ENCODE results near the gene DTNB.
"Not testable (repeated sequence)": the region's sequence is repeated elsewhere in the genome, so short reads cannot be mapped to it uniquely, and the experiment has no call there.

Gene DTNB

GRCh38 chr2:25411753-25412152, 261.6 kb downstream of the DTNB start:
- DNase-seq (ENCODE audit: extremely low read depth, low read depth): no peak
- no peak for TF ChIP-seq CTCF (IDR thresholded peaks at IDR 0.05; ENCODE audit: low read depth, low read length)

GRCh38 chr2:25411281-25411680, 262.1 kb downstream of the DTNB start:
- DNase-seq (ENCODE audit: extremely low read depth, low read depth): no peak
- no peak for TF ChIP-seq CTCF (IDR thresholded peaks at IDR 0.05; ENCODE audit: low read depth, low read length)

- no peak for TF ChIP-seq CTCF (IDR thresholded peaks at IDR 0.05; ENCODE audit: low read depth, low read length)
- no peak for DNase-seq (ENCODE audit: extremely low read depth, low read depth)
Observed at GRCh38 chr2:25410370-25410769, 263.0 kb downstream of the DTNB start.

- no peak for TF ChIP-seq CTCF (IDR thresholded peaks at IDR 0.05; ENCODE audit: low read depth, low read length)
- DNase-seq (ENCODE audit: extremely low read depth, low read depth): no peak
Observed at GRCh38 chr2:25409468-25409867, 263.9 kb downstream of the DTNB start.

- no peak for DNase-seq (ENCODE audit: extremely low read depth, low read depth)
- TF ChIP-seq CTCF (IDR thresholded peaks at IDR 0.05; ENCODE audit: low read depth, low read length): no peak
Observed at GRCh38 chr2:25409044-25409443, 264.3 kb downstream of the DTNB start.

- no peak for DNase-seq (ENCODE audit: extremely low read depth, low read depth)
- no peak for TF ChIP-seq CTCF (IDR thresholded peaks at IDR 0.05; ENCODE audit: low read depth, low read length)
Observed at GRCh38 chr2:25405611-25406295, 267.6 kb downstream of the DTNB start.

- DNase-seq (ENCODE audit: extremely low read depth, low read depth): not testable (repeated sequence)
Observed at GRCh38 chr2:25403120-25403760, 270.1 kb downstream of the DTNB start.

GRCh38 chr2:25402477-25402876, 270.9 kb downstream of the DTNB start:
- DNase-seq (ENCODE audit: extremely low read depth, low read depth): no peak
- no peak for TF ChIP-seq CTCF (IDR thresholded peaks at IDR 0.05; ENCODE audit: low read depth, low read length)
